Bronchial epithelial cell (primary cell): ENCODE measurements around the gene MCUR1. TPM values are rescaled to one million over a fixed set of nuclear protein-coding genes. Genes with fewer than 3 reads are reported as not detected.
A peak's percentile ranks its signal among the peaks of the same experiment; 100 is the strongest.
"Not testable (repeated sequence)": the region's sequence is repeated elsewhere in the genome, so short reads cannot be mapped to it uniquely, and the experiment has no call there.

Source experiments
- DNase-seq: peaks from one replicate; pipeline ENCODE4 v3.0.0-alpha.2; 2010; ENCODE audit warnings: low read depth
- FAIRE-seq: peaks from 2 replicates; lab custom pipeline; 2011; peaks lifted over from hg19 to GRCh38; lab: Jason Lieb, UNC
- H3K27me3 ChIP-seq: 2 replicates; pipeline ENCODE4 v1.5.1; 2011; ENCODE audit warnings: low read length; ENCODE audit not compliant: control insufficient read depth, insufficient read depth
- H3K36me3 ChIP-seq: 2 replicates; pipeline ENCODE4 v1.5.1; 2011; ENCODE audit warnings: low read length; ENCODE audit not compliant: control insufficient read depth, insufficient read depth
- H3K4me3 ChIP-seq: 2 replicates; pipeline ENCODE4 v1.5.1; 2011; ENCODE audit warnings: mild to moderate bottlenecking, low read depth, low read length, control low read depth
- CTCF ChIP-seq: IDR thresholded peaks from 2 replicates; pipeline ENCODE4 v1.5.1; 2011; ENCODE audit warnings: mild to moderate bottlenecking, moderate library complexity, low read length, control low read depth, inconsistent platforms; ENCODE audit not compliant: insufficient read depth, severe bottlenecking
- total RNA-seq: library from RNA; depleted of rRNA; stranded (reverse); fragments of >200 nt; gene quantifications from 2 replicates; pipeline ENCODE4 v1.2.1, GENCODE V29; 2014

Gene MCUR1, protein sequence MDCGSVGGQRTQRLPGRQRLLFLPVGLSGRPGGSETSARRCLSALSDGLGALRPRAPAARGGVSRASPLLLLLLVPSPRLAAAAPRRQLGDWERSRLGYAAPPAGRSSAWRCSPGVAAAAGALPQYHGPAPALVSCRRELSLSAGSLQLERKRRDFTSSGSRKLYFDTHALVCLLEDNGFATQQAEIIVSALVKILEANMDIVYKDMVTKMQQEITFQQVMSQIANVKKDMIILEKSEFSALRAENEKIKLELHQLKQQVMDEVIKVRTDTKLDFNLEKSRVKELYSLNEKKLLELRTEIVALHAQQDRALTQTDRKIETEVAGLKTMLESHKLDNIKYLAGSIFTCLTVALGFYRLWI
- 10.0 and 15.1 TPM in 2 replicates for total RNA-seq

GRCh38 chr6:13814176-13814937, at the start of gene MCUR1:
MCUR1 (minus strand) TSS chr6:13814557; CDS start chr6:13814429, 128 bp downstream.
- FAIRE-seq: no peak
- TF ChIP-seq CTCF: peak; percentile 36
- DNase-seq: peak; percentile 55
- H3K27me3 ChIP-seq: no peaks in the 10 kb centered on the region
- H3K4me3 ChIP-seq: peak within 1 kb of the TSS; percentile 89
- no peaks in the 10 kb centered on the region for H3K36me3 ChIP-seq

DNA sequence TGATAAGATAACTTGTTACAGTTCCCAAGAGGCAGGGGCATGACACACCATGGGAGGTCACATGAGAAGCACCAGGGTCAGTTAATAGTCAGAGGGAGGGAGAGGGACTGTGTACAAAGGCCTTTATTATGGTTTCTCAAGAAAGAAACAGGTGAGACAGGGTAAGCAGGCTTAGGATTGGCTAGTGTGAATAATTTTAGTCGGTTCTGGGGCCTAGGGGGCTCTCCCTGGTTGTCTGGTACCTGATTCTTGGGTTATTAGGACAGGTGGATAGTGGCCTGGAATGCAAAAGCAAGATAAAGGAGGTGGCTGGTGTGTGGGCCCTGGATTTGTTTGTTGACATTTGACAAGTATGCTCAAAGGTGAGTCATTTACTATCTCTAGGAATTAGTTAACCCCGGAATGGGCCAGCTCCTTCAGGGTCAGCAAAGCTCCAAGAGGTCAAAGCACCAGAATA, 49.4 kb upstream of the MCUR1 start:
- no peak for TF ChIP-seq CTCF
- Histone ChIP-seq H3K4me3 (no peak overlapping the region), H3K27me3 (peaks cover 4% of the 10 kb centered on the region), H3K36me3 (no peaks in the 10 kb centered on the region)
- DNase-seq: no peak
- FAIRE-seq: no peak

DNA sequence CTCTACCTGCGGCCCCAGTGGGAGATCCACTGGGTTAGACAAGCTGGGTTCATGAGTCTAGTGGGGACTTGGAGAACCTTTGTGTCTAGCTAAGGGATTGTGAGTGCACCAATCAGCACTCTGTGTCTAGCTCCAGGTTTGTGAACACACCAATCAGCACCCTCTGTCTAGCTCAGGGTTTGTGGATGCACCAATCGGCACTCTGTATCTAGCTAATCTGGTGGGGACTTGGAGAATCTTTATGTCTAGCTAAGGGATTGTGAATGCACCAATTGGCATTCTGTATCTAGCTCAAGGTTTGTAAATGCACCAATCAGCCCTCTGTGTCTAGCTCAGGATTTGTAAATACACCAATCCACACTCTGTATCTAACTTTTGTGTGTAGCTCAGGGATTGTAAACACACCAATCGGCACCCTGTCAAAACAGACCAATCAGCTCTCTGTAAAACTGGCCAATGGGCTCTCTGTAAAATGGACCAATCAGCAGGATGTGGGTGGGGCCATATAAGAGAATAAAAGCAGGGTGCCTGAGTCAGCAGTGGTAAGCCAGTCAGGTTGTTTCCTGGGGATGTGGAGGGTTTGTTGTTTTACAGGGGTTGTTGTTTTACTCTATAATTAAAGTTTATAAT, 46.3 kb upstream of the MCUR1 start:
- H3K4me3 ChIP-seq, H3K27me3 ChIP-seq: not testable (repeated sequence)

GRCh38 chr6:13859871-13860555, 45.7 kb upstream of the MCUR1 start:
- no peak for TF ChIP-seq CTCF
- Histone ChIP-seq H3K36me3 (no peaks in the 10 kb centered on the region), H3K4me3 (no peak overlapping the region), H3K27me3 (peaks cover 4% of the 10 kb centered on the region)
- DNase-seq: no peak
- FAIRE-seq: no peak

More for the DNA sequence above, 46.3 kb upstream of the MCUR1 start:
- FAIRE-seq, H3K36me3 ChIP-seq, DNase-seq: not testable (repeated sequence)

DNA sequence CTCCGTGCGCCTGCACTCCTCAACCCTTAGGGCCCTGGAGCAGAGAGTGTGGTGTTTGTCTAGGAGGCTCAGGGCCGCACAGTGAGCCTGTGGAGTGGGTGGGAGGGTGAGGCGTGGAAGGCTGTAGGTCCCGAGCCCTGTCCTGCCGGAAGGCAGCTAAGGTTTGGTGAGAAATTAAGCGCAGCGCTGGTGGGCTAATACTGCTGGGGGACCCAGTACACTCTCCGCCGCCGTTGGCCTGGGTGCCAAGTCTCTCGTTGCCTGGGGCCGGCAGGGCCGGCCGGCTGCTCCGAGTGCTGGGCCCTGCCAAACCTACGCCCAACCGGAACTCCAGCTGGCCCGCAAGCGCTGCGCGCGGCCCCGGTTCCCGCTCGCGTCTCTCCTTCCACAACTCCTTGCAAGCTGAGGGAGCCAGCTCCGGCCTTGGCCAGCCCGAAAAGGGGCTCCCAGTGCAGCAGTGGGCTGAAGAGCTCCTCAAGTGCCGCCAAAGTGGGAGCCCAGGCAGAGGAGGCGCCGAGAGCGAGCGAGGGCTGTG, 40.4 kb upstream of the MCUR1 start:
- TF ChIP-seq CTCF: no peak
- FAIRE-seq (no peak), DNase-seq (no peak)
- Histone ChIP-seq H3K4me3 (no peak overlapping the region), H3K27me3 (peaks cover 2% of the 10 kb centered on the region), H3K36me3 (no peaks in the 10 kb centered on the region)
